ENCODE measurements around the gene ARNT2.

ARNT2 gene

DNA sequence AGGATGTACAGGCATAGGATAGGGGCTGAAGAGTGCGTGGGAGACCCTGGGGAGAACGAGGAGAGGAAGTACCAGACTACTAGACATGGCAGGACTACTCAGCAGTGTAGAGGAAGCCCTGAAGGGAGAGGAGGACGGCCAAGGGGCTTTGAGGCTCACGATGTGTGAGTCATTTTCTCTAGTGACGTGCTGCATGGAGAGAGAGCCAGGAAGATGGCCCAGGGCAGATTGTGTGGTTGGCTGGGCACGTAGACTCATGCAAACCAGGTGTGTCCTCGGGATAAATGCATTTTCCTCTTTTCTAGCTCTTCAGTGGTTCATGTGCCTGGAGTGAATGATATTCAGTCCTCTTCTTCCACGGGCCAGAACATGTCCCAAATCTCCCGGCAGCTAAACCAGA is 175.9 kb downstream of the ARNT2 start:
- DNase-seq = no peak

DNA sequence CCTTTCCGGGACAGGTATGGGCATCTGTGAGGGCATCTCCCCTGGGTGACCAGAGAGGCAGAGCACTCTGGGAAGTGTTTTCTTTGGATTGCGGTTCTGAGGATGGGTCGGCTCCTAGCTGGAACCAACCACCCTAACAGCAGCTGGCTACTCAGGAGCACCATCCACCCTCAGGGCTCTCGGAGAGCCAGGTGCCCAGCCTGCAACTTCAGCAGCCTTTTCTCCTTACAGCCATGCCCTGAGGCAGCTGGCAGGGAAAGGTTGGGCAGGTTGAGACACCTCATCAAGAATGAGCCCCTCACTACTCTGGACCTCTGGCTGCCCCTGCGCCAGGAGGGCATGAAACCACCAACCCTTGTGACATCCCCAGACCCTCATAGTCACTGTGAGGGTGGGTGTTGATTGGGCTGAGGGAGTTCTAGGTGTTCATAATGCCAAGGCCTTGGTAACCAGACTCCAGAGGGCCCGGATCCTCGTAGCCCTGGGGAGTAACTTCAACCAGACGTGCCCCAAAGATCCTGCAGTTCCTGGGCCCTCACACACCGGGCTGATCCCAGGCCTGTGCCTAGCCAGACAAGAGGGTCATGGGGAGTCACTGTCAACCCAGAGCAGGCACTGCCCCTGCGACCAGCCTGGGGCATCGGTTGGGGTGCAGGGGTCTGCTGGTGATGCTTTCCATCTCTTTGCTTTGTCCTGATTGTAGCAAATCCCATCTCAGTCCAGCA is 176.5 kb downstream of the ARNT2 start:
- DNase-seq = no peak

DNA sequence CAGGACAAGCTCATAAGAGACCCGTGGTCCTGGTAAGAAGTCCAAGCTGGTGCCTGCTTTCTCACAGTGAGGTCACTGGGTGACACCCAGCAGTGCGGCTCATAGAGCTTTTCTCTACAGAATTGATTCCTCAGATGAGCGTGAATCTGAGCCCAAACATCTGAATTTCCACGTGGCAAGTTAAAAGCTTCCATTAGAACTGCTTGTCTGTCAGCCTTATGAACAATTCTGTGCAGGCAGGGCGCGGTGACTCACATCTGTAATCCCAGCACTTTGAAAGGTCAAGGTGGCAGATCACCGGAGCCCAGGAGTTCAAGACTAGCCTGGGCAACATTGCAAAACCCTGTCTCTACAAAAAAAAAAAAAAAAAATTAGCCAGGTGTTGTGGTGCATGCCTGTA is 177.8 kb downstream of the ARNT2 start:
- no peak for DNase-seq

DNA sequence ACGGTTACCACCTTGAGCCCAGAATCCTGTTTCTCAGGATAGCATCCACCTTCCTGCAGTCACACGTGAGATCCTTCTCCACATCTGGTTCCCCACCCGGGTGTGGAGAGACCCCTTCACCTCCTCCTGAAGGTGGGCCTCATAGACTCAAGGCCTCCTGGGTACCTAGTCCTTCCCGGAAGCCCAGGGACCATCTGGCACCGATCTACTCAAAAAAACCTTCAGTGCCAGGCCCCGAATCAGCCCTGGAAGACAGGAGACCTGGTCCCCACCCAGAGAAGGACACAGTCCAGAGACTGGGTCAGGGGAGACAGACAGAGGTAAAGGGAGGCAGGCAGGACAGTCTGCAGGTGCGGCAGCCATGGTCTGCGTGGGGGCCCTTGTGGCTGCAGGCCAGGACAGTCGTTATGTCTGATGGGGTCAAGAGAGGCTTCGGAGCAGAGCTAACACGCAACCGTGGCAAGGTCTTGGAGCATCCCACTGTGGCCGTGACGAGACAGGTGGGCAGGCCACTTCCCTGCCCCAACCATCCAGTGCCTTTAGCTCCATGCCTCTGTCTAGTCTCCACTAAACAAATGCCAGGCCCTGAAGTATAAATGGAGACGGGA is 178.7 kb downstream of the ARNT2 start:
- no peak for DNase-seq

DNA sequence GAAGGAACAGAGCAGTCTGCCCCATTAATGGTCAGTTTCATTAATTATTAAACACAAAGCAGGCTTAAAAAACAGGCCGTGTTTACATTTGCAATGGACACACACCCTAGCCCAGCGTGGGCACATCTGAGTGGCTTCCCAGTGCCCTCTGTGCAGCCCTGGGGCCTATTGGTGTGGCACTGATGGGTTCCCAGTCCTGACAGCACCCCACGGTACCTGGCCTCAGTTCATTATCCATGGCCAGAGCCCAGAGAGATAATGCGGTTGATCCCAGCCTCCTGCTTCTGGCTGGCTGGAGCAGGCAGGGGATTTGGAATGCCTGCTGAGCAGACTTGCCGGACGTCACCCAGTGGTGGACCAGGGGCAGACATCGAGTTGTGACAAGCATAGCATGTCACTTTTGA is 180.4 kb downstream of the ARNT2 start:
- no peak for DNase-seq

DNA sequence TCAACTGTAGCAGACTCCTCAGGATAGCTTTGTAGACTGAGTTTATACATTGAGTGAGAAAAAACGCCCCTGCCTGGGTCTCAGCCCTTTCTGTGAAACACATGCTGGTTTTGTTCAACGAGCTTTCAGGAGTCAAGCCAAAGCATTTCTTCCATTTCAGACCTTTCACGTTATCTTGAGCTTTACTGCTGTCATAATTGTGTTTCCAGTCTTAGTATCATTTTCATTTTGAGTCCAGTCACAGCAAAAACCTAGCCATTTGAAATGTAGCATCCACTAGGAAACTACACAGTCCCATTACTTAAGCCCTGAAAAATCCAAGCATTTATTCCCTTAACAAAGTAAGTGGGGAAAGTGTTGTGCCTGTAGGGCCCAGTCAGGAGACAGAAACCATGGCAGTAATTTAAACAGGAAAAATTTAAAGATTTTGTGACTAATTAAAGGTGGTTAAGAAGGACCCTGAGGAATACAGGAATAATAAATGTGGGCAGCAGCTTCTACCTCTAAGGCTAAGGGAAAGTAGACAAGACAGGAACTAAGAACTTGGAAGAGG is 180.9 kb downstream of the ARNT2 start:
- DNase-seq = no peak

DNA sequence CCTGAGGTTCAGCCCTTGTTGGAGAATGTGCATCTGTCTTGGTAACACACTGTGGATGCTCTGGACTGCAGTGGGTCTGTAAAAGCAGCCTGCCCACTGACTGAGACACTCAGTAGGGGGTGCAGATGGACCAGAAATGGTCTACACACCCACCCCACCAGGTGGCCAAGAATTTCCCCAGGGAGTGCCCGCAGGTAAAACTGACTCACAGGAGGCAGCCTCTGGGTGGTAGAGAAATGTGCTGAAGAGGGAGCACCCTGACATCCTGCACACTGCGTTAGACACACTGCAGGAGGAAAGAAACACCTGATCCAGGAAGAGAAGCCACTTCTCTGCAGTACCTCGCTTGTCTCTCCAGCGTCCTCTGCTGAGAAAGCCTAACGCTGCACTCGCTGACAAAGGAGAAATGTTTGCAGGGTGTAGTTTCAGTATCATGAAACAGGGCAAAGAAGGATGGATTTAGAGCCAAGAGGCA is 181.4 kb downstream of the ARNT2 start:
- DNase-seq = no peak

DNA sequence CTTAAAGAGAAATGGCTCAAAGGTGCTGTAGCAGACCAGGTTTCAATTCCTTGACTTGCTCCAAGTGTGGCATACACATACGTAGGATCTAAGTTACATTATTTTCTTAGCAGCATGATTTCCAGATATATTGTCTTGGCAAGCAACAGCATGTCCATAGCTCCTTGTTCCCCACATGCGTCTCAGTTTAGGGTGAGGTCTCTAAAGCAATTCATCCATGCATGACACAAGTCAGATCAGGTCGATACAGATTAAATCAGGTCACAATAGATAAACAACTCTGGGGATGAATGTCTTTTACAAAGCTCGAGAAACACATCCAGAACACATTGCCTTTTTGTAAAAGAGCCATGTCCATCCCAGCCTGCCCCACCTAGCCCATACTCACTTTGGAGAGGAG is 182.0 kb downstream of the ARNT2 start:
- DNase-seq = no peak

DNA sequence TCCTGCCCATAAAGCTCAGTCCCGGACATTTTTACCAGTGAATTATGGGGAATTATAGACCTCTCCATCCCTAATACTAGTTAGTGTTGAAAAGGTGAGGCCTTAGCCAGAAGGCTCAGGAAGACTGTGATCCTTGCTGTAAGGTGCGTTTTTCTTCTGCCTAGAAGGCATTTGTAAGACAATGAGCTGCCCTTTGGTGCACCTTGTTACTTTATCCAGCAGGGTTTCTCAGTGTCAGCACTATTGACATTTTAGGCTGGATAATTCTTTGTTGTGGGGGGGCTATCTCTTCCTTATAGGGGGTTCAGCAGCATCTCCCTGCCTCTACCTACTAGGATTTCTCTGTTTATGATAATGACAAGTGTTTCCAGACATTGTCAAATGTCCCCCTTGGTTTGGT is 182.8 kb downstream of the ARNT2 start:
- no peak for DNase-seq

DNA sequence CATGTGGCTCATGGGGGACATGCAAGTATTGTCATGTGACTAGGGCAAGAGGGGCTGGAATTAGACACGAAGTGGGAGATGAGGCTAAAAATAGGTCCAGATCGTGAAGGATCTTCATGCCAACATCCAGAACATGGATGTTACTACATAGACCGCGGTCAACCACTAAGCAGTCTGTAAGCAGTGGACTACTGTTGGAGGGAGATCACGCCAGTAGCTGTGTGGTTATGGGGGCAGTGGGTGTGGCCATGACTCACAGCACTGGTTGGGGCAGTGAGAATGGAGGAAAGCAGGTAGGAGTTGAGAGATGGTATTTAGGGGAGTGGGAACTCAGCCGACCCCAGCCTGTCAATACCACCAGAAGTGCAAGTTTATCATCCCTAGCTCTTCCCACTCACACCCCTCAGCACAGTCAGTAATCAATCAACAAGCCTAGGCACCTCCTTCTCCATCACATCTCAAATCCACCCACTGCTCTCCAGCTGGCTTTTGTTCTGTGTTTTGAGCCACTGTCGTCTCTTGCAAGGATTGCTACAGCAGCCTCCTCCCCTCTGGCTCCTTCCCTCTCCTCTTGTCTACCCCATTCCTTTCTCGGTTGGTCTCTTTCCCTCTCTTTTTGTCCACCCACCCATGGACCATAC is 183.8 kb downstream of the ARNT2 start:
- DNase-seq = no peak

DNA sequence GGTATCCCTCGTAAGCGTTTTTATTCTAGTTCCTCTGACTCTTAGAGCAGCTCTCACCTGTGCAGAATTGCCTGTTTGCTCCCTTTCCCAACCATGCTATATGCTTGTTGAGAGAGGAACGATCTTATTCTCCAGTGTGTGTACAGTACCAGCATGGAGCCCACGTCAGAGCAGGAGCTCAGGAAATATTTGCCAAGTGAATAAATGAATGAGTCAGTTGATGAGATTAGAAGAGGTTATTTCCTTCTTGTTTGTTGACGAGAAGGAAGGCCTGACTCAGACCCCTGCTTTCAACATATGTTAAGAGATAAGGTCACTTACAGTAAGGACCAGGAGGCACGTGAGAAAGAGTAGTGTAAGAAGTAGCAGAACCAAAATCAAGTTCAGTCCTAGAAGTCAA is 184.6 kb downstream of the ARNT2 start:
- DNase-seq = no peak

DNA sequence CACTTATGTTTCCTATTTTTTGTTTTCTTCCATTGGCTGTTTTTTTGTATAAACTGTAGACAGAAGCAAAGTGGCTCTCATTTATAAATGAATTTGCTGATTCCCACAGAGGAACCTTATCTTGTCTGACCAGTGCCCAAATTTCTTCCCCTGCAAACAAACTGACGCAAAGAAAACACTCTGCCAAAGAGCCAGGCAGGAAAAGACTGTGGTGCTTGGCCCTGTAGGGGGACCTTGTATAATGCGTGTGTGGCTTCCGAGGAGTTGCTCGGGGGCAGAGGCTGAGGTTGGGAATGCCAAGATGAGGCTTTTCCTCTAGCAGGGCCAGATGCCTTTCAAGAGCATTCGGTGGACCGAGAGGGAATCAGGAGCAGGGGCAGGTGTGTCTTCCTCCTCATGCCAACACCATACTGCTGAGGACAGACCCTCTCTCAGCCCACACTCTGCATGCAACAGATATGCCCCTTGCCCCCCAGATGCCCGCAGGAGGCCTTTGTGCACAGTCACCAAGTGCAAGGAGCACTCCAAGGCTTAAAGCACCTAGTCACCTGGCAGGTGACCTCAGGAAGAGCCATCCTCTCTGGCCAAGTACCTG is 186.7 kb downstream of the ARNT2 start:
- DNase-seq = no peak

DNA sequence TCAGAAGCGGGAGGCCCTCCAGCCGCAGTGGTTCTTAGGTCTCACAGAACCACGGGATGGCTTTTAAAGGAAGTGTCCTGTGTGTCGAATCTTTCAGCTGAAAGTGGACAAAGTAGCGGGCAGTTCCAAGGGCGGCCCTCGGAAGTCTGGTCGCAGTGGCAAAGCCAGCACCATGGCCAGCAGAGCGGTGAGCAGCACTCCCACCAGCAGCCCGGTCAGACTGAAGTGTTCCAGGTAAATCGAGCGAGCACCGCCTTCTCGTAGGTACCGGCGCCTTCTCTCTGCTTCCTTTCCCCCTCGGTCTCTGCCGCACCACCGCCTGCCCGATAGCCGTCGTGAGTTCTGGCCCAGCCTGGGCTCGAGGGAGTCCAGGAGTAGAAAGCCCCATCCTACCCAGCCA is 187.3 kb downstream of the ARNT2 start:
- DNase-seq = no peak

DNA sequence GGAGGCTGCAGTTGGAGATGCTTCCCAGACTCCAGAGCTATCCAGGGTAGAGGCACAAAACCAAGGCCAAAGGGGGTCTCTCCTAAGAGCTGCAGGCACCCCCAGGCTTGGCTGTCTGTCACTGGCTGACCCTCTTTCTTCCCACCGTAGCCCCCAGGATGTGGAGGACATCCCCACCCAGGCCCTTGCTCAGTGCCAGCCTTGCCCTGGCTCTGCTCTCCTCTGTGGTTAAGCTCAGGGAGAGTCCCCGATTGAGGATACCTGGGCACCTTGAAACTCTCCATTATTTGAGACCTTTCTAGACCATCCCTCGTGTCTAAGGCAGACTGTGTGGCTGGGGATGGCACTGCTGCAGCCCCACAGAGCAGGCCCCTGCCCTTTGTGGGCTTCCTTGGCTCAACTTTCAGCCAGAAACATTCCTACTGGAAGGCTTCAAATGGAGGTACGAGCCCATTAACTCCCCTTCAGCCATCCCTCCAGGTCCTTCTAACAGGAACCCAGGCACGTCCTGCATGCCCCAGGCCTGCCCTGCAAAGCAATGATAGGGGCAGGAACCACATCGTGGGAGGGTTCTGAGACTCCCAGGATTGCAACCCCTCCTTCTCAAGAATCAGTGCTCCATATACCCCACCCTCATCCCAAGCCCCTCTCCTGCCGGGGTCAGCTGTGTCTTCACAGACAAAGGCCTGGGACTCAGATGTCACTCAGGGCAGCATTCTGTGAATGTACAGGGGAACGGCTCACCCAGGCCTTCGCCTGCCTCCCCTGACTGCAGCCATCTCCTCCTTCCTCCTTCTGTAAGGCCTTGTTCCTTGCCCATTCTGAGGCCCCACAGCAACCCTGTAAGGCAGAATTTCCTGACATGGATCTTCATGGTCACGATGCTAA is 188.0 kb downstream of the ARNT2 start:
- no peak for DNase-seq

DNA sequence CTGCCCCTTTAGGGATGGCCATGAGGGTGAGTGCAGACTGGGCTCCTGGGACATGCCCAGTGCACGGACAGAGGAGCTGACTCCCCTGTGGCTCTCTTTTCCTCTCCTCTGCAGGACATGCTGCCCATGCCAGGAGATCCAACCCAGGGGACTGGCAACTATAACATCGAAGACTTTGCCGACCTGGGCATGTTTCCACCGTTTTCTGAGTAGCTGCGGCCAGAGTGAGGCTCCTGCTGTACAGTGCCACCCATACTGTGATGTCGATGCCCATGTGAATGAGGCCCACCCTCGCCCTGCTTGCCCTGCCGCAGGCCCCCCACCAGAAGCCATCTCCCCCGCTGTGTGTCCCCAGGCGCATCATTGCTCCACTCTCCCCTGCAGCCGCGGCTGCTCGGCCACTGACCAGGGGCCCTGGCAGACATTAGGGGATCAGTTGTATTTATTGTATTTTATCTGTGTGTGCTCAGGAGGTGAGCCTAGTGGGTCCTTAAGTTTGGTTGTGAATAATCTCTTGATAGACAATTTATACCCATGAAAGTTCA is 189.4 kb downstream of the ARNT2 start:
- no peak for DNase-seq

DNA sequence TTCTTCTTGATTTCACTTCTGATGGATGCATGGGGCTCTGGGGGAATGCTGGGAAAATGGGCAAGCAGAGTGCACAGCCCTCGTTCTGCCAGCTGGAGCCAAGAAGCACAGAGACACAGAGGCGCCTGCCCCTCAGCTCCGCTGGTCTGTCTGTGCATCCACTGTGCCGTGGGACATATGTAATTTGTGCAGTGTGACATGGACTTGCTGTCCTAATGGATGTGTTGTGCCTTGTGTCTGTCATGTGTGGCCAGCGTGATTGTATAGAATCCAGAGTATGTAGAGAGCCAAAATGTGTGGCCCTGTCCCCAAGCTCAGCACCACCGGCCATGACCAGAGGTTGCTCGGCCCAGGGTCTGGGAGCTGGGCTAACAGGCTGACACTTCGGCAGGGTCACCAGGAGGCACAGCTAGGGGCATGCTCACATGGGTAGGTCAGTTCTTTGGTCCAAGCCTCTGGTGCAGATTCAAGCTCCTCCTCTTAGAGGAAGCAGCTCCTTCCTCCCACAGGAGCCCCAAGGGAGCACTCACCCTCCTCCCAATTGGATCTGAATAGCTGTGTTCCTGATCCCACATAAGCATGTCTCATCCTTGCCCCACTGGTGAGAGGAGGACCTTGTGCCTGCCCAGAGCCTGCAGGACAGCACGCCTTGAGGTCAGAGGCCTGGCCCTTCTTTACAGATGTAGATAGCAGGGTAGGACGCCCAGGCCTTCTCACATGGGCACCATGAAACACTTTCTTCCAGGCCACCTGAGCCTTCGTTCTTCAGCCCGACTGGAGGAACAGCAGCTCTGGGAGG is 190.1 kb downstream of the ARNT2 start:
- no peak for DNase-seq

DNA sequence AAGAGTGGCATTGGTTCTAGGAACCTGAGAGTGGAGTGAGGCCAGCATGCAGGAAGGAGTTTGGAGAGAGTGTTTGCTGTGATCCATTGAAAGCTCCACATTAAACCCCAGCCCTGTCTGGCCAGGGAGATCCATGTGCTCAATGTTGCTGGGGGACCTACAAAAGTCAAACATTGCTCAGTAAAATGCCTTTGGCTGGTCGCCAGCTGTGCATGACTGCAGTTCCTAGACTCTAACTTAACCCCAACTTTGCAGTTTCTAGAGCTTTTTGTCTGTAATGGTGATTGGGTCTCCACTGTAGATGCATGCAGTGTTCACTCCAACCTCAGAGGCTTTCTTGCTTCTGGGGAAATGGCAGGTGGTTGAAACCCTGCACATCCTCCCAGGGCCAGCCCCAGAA is 191.2 kb downstream of the ARNT2 start:
- DNase-seq = no peak

DNA sequence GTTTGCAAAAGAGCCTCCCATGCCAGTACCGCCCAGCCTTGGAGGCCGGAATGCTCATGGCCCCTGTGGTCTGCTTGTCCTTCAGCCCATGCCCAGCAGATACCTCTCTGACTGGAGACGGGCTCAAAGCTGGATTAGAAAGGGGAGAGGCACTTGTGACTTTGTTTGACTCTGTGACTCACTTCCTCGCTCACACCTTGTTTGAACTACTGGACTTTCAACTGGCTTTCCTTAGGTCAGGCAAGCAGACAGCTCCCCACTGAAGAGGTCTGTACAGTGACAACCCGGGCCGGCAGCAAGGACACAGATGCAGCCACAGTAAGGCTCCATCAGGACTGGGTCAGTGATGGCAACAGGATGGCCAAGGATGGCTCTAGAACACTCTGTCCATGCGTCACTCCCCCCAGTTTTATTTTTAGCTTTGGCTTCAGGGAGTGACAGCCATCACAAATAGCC is 192.4 kb downstream of the ARNT2 start:
- no peak for DNase-seq

DNA sequence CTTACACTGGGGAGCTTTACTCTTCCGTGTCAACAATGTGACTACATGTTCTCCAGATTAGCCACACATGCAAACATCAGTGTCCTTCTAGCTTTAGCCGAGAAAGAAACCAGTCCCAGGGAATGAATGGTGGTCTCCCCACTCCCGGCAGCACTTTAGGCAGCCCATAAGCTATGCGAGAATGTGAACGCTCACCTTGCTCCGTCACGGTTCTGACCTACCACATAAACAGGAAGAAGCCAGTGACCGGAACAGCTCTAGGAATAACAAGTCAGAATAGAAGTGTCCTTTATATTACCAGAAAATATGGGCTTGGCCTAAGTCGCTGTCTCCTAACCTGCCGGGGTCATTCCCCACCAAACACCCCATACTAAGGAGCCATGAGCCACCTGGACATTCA is 192.9 kb downstream of the ARNT2 start:
- no peak for DNase-seq

DNA sequence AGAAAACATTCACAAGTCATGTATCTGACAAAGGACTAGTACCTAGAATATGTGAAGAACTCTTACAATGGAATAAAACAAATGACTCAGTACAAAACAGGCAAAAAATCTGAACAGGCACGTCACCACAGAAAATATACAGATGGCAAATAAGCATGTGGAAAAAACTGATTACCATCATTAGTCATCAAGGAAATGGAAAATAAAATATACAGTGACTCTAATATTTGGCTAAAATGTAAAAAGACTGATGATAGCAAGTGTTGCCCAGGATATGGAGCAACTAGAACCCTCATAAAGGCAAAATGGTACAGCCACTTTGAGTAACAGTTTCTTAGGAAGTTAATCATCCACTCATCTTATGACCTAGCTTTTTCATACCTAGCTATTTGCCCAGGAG is 195.2 kb downstream of the ARNT2 start:
- DNase-seq = no peak

DNA sequence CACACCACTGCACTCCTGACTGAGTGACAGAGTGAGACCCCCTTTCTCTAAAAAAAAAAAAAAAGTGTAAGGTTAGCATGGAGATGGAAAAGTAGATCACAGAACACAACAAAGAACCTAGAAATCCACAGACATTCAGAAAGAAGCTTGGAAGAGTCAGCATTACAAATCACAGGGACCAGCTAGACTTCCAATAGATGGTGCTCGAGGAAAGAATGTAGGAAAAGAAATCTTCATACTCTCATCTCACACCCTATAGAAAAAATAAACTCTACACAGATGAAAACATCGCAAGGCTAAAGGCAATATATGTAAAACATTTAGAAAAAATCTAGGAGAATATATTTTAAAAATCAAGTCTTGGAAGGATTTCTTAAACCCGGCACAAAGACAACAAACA is 196.4 kb downstream of the ARNT2 start:
- DNase-seq = no peak

Measured in effector CD8-positive, alpha-beta T cell (primary cell).